Pancreas (tissue), 10 donors: ENCODE results near the gene SLC12A8. TPM values are rescaled to one million over a fixed set of nuclear protein-coding genes. Genes with fewer than 3 reads are reported as not detected.

Experiments used
- ATAC-seq, 4 donors: fragments of 200-7000 bp; cut with Tn5 transposase; one replicate each; pipeline versions ENCODE4 v1.8.0 to v1.9.1; 2020; ENCODE audit warnings: mild to moderate bottlenecking in 4 of 4, moderate library complexity in 4 of 4
- DNase-seq, 6 donors: peaks; one replicate each; pipeline ENCODE4 v3.0.0-alpha.2; 2020
- FAIRE-seq: peaks from 2 replicates; lab custom pipeline; 2012; peaks lifted over from hg19 to GRCh38; lab: Jason Lieb, UNC
- H3K27ac ChIP-seq, 4 donors: fragments of 200-600 bp; sonication (generic); 1 replicate in 3 of 4; 2 replicates in 1 of 4; pipeline versions ENCODE4 v1.5.0 to v1.8.0; 2020
- H3K27me3 ChIP-seq, 4 donors: fragments of 200-600 bp; one replicate each; pipeline ENCODE4 v1.8.0; 2021
- H3K36me3 ChIP-seq, 3 donors: fragments of 200-600 bp; sonication (generic) in 1 of 3; one replicate each; pipeline versions ENCODE4 v1.5.0 to v1.8.0; 2020 to 2021
- H3K4me1 ChIP-seq, 3 donors: fragments of 200-600 bp; one replicate each; pipeline ENCODE4 v1.8.0; 2021
- H3K4me3 ChIP-seq, 4 donors: fragments of 200-600 bp; sonication (generic) in 2 of 4; one replicate each; pipeline versions ENCODE4 v1.5.0 to v1.8.0; 2020 to 2021
- H3K9me3 ChIP-seq, 4 donors: fragments of 200-600 bp; one replicate each; pipeline ENCODE4 v1.8.0; 2021
- CTCF ChIP-seq, 4 donors: fragments of 200-600 bp; sonication (generic) in 3 of 4; IDR thresholded peaks; one replicate each; pipeline versions ENCODE4 v1.5.0 to v1.8.0; 2021; ENCODE audit warnings: antibody characterized with exemption in 4 of 4
- WGBS, 2 donors: extraction: QIAGEN DNeasy Blood & Tissue Kit; methylation state at CpG; one replicate each; pipeline ENCODE4 v1.1.7; 2013; 5-methylcytosine and 5-hydroxymethylcytosine counted together
- intact Hi-C, 3 donors: fragments of 100-400 bp; cut with DNase I; formaldehyde crosslinking; loops; one replicate each; pipeline versions ENCODE4 v1.11.1 to v1.14.2; 2022
- polyA plus RNA-seq, 2 donors: library from polyadenylated mRNA; stranded (reverse); fragments of 200-250 nt; gene quantifications; one replicate each; pipeline ENCODE4 v1.2.3, GENCODE V29; 2013
- total RNA-seq, 6 donors: library from RNA; stranded (reverse); fragmentation: NEBNext Ultra II Directional in 4 of 6; extraction: Animal tissue kit (Norgen Biotek cat#: 25700) in 4 of 6; gene quantifications; one replicate each; pipeline versions ENCODE4 v1.2.1 to v1.2.4, GENCODE V29; 2021 to 2023
- donor health status: healthy with polysubstance abuse.
- donor health status: DM: no; HTN: no; CAD: no; lungs with moderate emphysema.
- donor health status: DM: no; HTN: no; CAD: no.
- donor health status: control.
- donor health status: control.
- donor health status: Bipolar disorder and iron deficiency.
- donor health status: DM: yes; HTN: yes; CAD: no.
- donor health status: DM: no; HTN: no; CAD: no.
- donor health status: DM: no; HTN: no; CAD: no.
- donor health status: DM: yes; HTN: yes; CAD: no.

SLC12A8 gene
- total and polyA plus RNA-seq, 8 donors: 6.6 to 16.2 (median 12.5) TPM

DNA sequence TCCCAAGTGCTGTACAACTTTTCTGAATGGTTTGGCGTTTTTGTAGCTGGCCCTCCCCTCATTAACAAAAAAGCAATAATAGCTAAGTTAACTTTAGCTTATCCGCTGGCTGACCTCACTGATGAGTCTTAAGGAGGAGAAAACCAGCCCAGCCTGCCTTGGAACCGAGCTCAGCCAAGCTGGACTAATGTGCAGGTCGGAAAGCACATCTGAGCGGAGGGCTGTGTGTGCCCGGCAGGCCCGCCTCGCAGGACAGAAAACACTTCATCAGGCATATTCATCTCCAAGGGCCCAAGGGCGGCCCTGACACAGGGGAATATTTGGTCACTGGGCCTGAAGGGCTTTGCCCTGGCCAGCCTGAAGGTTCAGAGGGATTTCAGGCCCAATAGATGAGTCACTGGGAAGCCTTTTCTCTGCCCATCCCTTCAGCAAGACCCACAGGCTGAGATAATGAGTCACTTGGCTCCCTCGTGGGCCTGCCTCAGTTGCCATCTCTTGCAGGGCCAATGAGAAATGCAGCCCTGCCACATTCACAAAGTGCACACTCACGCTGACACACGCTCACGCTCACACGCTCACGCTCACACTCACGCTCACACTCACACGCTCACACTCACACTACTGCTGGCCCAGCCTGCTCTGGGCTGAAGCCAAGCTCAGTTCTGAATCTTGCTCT lies 75.1 kb downstream of the SLC12A8 start:
- Histone ChIP-seq H3K27ac (no peak overlapping the region), H3K9me3 (no peaks in the 10 kb centered on the region), H3K36me3 (no peaks in the 10 kb centered on the region), H3K27me3 (no peaks in the 10 kb centered on the region), H3K4me1 (no peaks in the 10 kb centered on the region), H3K4me3 (no peak overlapping the region)
- intact Hi-C loops: no loop called here
- ATAC-seq (peak in 2 of 4 donors; percentile 40 to 43), DNase-seq (no peak), FAIRE-seq (no peak)
- 81 to 88% methylated on average over 17 of the region's 17 CpGs for WGBS, 2 donors
- no peak for TF ChIP-seq CTCF (IDR thresholded peaks at IDR 0.05)

GRCh38 chr3:125136966-125137357 lies 75.6 kb downstream of the SLC12A8 start:
- no peak for TF ChIP-seq CTCF (IDR thresholded peaks at IDR 0.05)
- intact Hi-C loops: no loop called here
- Histone ChIP-seq H3K27ac (no peak overlapping the region), H3K4me3 (no peak overlapping the region), H3K27me3 (no peaks in the 10 kb centered on the region), H3K9me3 (no peaks in the 10 kb centered on the region), H3K4me1 (no peaks in the 10 kb centered on the region), H3K36me3 (no peaks in the 10 kb centered on the region)
- DNase-seq (no peak), FAIRE-seq (no peak), ATAC-seq (no peak)
- 86 to 90% methylated on average over 7 of the region's 7 CpGs for WGBS, 2 donors

GRCh38 chr3:125136515-125136914 lies 76.0 kb downstream of the SLC12A8 start:
- WGBS, 2 donors: 84 to 85% methylated on average over 4 of the region's 4 CpGs
- ATAC-seq (no peak), FAIRE-seq (no peak), DNase-seq (no peak)
- no peaks in the 10 kb centered on the region for H3K27me3 ChIP-seq
- no peaks in the 10 kb centered on the region for H3K9me3 ChIP-seq
- TF ChIP-seq CTCF (IDR thresholded peaks at IDR 0.05): no peak
- no peak overlapping the region for H3K4me3 ChIP-seq
- no peak overlapping the region for H3K27ac ChIP-seq
- no peaks in the 10 kb centered on the region for H3K36me3 ChIP-seq
- intact Hi-C loops: no loop called here
- no peaks in the 10 kb centered on the region for H3K4me1 ChIP-seq

DNA sequence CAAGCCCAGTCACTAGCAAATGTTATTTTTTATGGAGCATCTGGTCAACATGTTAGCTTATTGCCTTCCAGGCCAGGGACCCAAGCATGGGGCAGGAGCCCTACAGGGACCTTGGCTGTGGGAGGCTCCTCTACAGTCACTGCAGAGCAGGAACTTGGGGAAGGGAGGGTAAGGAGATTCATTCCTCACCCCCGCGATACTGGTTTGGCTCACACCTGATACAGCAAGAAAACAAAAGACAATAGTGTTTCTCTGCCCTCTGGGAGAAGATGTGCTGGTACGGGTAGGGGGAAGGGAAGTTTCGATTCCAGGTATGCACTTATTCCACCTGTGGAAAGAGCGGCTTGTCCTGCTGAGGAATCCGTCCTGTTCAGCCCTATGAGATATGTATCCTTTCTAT lies 77.6 kb downstream of the SLC12A8 start:
- Histone ChIP-seq H3K36me3 (no peaks in the 10 kb centered on the region), H3K4me1 (no peaks in the 10 kb centered on the region), H3K4me3 (no peak overlapping the region), H3K27me3 (no peaks in the 10 kb centered on the region), H3K9me3 (no peaks in the 10 kb centered on the region), H3K27ac (no peak overlapping the region)
- ATAC-seq (no peak), DNase-seq (no peak), FAIRE-seq (no peak)
- 78 to 95% methylated on average over 6 of the region's 6 CpGs for WGBS, 2 donors
- TF ChIP-seq CTCF (IDR thresholded peaks at IDR 0.05): no peak
- intact Hi-C loops: no loop called here

- ATAC-seq (no peak), FAIRE-seq (no peak), DNase-seq (no peak)
- Histone ChIP-seq H3K27me3 (no peaks in the 10 kb centered on the region), H3K36me3 (no peaks in the 10 kb centered on the region), H3K4me1 (no peaks in the 10 kb centered on the region), H3K4me3 (no peak overlapping the region), H3K9me3 (no peaks in the 10 kb centered on the region), H3K27ac (no peak overlapping the region)
- 84 to 88% methylated on average over 2 of the region's 2 CpGs for WGBS, 2 donors
- intact Hi-C loops: no loop called here
- TF ChIP-seq CTCF (IDR thresholded peaks at IDR 0.05): no peak
Observed at GRCh38 chr3:125132815-125133214, 79.7 kb downstream of the SLC12A8 start.
